NCI-H460 (cell line): Measurements from ENCODE around the gene PARD3. TPM values are rescaled to one million over a fixed set of nuclear protein-coding genes. Genes with fewer than 3 reads are reported as not detected.
"Not testable (repeated sequence)": the region's sequence is repeated elsewhere in the genome, so short reads cannot be mapped to it uniquely, and the experiment has no call there.

ENCODE experiments used
- DNase-seq: peaks from one replicate; pipeline ENCODE4 v3.0.0-alpha.2; 2016; ENCODE audit warnings: low read depth; ENCODE audit errors: extremely low read depth
- total RNA-seq: library from RNA; depleted of rRNA; stranded (reverse); fragments of >200 nt; shearing (Covaris generic); gene quantifications from 2 replicates; pipeline ENCODE4 v1.2.3, GENCODE V29; 2014

Gene PARD3
- total RNA-seq, 1 experiment from 2014 or later, result 75.1 TPM

DNA sequence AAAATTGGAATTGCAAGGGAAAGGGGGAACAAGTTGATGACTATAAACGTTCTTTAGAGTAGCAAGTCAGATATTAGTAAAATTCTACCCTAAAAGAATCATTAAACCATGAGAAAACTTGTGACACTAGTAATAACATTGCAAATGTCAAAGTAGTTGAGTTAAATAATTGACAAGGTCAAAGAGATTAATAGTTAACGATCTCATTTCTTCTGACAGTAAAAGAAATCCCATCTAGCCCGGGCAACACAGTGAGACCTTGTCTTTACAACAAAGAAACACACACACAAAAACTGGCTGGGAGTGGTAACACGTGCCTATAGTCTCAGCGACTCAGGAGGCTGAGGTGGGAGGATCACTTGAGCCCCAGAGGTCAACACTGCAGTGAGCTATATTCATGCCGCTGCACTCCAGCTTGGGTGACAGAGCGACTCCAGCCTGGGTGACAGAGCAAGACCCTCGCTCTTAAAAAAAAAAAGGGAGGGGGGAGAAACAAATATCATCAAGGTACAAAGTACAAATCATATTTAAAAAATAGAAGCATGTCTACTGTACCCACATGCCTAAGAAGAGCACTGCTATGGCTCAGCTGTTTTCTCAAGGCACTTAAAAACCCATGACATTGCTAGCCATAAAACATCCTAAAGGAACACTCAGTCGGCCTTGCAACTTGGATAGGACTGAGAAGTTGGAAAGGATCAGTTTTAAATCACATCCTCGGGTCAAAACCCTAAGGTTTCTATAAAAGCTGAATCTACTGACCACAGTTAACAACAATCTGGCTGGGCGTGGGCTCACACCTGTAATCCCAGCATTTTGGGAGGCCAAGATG, 401.1 kb downstream of the PARD3 start:
- no peak for DNase-seq

DNA sequence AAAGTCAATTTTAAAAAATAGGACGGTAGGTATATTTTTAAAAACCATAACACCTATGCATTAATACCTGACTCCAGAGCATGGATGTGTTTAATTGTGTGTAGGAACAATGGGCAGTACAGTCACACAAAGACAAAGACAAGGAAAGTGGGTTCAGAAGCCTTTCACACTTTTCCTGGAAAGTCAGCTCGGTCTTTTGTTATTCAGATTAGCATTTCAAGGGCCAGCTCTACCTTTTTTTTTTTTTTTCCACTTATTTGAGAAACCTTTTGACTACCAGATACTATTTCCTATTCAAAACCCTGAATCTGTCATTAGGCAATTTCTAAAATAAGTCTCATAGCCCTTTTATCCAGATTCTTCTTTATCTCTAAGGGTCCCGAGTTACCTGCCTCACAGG, 401.9 kb downstream of the PARD3 start:
- DNase-seq, result no peak

DNA sequence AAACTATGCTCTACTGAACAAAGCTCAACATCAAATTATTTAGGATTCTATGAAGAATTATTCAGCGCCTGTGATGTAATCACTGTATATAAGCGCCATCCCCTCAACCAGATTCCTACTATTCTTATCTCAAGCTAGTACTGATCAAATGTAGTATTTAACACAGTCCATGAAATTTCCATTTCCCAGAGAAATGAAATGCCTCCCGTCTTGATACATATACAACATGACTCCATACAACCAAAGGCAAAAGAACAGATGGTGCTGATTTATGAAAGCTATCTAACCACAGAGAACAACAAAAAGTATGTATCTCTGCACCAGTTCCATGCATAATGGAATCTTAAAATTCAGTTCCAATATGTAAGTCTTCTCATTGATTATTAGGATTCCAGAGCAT, 406.1 kb downstream of the PARD3 start:
- no peak for DNase-seq

DNA sequence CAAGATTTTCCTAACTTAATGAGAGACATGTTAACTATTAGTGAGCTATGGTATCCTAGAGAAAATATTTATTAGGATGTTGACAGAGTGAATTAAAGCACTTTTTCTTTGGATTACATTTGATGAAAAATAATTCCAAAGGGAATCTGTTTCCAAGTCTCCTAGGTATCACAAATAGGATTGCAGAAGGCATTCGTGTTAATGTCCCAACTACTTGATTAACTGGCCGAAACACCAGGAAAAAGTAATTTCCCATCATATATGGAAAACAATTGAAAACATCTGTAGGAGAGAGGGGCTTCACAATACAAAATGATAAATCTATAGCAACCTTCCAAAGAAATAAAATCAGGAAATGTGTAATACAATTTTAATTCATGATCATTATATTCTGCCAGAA, 406.7 kb downstream of the PARD3 start:
- no peak for DNase-seq

DNA sequence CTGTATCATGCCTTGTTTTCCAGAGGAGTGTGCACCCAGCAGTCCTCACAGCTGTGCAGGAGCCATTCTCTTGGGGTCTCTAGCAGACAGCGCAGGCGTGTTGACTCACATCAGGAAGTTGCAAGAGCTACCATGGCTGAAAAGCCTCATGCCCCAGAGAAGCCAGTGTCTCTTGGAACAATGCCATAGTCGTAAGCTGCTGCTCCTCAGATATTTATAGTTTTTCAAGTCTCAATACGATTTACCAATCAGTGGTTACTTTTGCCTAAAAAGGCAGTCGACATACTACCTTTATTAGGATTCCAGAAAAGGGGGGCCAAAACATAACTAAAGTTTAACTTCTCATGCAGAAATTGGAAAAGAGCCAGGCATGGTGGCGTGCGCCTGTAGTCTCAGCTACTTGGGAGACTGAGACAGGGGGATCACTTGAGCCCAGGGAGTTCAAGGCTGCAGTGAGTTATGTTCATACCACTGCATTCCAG, 407.7 kb downstream of the PARD3 start:
- no peak for DNase-seq

DNA sequence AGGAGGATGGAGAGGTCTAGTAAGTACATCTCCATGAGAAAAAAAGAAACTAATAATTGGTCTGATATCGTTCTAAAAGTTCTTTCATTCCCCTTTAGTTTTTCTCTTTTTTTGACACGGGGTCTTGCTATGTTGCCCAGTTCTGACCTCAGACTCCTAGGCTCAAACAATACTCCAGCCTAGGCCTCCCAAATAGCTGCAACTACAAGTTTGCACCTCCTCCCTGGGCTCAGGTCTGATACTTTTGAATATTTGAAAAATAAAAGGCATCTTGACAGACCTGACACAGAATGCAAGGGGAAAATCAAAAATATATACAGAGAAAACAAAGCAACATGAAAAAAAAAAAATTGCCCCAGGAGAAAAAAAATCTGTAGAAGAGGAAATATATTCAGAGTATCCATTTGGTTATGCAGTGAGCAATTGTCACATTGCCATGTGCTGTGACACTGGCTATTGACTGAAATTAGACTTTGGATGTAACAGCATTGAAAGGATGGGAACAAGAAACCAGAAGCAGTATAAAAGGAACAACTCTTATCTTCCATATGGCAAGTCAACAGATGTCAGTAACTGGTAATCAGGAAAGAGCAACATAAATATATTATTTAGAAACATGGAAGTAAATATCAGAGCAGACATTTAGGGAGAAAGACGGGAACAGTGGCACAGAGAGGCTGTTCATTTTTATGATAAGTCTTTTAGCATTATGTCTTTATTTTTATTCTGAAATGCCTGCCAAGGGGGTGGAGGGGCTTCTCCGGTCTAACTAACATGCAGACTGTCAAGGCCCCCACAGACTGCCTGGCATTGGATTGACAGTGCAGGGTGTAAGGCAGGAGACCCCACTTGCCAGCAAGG, 408.4 kb downstream of the PARD3 start:
- DNase-seq, result no peak

DNA sequence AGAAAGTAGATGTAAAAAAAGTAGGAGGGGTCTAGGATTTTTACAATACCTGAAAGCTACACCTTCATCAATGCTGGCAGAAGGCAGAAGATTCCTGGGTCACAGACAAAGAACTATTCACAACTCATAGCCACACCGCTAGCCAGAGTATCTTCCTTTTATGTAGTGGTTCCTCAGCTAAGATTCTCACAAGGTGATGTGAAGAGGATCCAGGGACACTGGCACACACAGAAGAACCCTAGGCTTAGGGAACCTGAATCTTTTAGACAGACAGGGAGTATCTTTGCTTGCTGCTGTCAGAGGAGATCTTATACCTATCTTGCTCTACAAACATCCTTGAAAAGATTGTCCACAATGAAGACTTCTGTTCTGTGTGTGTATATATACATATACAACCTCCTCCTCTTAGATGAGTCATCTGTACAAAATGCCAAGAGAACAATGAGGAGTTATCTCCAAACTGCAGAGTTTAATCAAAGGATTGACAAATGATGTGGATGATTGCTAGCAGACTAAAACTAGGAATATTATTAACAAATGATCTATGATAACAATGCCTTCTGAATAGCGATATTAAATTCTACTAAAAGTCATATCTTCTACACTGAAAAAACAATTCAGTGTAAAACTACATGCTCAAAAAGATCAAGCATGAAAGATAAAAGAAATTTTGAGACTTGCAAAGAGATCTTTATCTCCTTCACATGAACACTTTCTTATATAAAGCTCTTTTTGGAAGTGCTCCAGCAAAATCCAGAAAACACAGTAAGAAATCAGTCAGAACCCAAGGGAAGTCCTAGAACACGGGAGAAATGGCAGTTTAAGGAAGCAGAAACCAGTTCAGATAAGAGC, 409.3 kb downstream of the PARD3 start:
- no peak for DNase-seq

DNA sequence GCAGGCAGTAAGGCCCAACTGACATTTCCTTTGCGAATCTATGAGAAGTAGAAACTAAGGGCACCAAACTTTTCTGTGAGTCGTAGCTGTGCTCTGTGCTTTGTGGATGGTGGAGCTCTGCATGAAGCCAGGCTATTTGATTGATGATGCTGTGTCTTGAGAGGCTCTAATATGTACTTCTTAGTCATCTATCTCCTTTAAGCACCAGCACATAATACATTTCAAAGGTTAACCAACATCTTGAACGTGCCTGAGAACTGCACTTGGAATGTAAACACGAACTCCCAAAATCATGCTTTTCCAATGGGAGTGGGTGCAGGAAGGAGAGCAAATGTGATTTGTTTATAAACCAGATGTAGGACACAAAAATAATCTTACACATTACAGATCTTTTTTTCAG, 411.6 kb downstream of the PARD3 start:
- no peak for DNase-seq

DNA sequence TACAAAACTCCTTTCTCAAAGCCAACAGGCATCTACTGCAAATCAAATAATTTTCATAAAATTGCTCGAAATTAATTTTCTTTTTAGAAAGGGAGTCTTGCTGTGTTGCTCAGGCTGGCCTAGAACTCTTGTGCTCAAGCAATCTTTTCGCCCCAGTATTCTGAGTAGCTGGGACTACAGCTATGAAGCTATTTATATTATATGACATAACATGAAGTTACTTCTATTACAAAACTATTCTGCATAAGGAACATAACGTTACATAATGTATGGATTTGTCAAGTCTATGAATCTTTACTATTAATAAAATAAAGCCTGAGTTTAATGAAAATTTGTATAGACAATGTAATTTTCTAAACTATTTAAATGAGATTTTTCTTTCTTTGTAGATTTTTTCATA, 415.0 kb downstream of the PARD3 start:
- DNase-seq, result no peak

DNA sequence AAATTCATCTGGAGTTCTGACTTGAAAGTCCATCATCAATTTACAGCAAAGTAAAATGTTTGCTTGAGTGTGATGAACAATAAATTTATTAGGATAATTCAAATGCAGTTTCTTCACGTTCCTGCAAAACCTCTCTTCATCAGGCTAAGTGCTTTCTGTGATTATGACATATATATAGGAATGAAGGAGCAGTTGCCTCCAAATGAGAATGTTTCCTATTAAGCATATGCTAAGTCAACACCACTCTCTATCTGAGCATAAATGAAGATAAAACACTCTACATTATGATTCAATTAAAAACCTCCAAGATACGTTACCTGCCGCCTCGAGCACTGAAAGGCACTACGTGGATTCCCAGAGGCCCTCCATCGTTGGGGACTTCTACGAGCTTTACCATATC, 416.1 kb downstream of the PARD3 start:
- no peak for DNase-seq

DNA sequence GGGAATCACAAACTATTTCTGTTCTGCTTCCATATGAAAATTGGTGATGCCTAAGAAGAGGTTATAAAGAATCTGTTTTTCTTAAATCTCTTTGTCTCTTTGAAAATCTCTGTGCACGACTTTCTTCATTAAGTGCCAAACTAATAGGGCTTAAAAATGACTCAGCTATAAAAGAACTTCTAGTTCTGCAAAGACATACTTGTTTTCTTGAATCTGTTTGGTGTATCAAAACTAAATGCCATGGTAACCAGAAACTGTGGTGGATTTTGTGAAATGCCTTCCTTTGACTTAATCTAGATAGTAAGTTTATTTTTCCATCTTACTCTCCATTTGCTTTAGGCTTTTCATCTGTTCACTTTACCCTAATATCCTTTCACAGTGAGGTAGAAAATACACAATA, 417.8 kb downstream of the PARD3 start:
- no peak for DNase-seq

DNA sequence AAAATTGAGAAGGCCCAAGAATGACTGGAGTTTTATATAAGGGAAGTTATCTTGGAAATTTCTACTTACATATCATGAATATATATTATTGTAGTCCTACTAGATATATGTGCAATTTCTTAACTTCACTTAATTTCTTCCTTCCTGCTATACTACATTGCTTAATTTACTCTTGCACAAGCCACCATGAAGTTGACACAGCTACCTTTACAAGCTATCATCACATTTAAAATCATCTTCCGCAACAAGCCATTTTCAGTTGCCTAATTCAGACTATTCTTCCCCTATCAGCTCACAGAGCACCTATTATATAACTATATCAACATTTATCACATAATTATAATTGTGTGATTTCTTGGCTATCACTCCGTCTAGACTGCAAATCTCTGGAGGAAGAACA, 418.4 kb downstream of the PARD3 start:
- no peak for DNase-seq

DNA sequence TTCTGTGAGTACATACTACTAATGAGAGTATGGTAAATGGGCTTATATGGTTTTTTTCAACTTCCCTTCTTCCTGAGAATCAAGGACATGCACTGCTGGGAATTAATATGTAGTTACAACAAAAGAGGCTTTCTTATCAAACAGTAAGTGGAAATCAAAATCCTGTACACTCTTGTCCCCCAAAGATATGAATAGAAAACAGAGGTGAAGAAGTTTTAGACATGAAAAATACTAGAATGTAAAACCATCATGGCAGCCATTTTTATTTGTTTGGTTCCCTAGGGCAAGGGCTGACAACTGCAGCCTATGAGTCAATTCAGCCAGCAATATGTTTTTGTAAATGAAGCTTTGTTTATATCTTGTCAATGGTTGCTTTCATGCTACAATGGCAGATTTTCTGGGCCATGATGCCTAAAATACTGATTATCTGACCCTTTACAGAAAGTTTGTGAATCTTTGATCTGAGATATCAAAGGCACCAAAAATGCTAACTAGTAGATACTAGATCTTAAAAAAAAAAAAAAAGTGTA, 422.4 kb downstream of the PARD3 start:
- DNase-seq, result no peak

DNA sequence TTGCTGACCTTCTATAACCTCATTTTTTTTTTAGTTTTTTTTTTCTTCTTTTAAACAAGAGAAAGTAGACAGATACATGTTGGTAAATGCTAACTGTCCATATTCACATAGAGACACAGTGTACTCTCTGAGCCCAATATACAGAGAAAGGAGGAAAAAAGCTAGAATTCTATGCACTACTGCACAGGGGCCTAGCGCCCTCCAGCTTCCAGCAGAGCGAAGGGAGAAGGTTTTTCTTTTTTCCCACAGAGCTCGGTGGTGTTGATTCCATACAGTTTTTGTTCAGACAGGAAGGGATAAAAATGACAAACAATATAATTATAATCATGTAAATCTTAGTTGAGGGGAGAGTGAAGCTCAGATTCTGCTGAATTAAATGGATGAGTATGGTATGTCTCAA, 423.9 kb downstream of the PARD3 start:
- not testable (repeated sequence) for DNase-seq

DNA sequence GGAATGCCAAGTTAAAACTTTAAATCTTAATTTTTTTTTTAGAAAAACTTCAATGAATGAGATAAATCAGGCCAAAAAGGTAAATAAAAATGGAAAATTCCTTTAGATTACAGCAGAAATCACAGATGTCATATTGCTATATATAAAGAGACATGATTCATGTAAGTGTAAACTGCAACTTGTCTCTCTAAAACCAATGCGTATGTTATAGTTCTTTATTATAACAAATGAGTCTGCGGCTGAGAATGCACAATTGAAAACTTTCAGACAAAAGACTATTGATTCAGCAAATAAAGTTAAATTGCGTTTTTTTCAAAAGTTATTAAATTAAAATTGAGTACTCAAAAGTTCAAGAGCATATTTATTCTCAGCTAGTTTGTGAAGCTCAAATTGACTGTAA, 425.3 kb downstream of the PARD3 start:
- DNase-seq, result no peak

DNA sequence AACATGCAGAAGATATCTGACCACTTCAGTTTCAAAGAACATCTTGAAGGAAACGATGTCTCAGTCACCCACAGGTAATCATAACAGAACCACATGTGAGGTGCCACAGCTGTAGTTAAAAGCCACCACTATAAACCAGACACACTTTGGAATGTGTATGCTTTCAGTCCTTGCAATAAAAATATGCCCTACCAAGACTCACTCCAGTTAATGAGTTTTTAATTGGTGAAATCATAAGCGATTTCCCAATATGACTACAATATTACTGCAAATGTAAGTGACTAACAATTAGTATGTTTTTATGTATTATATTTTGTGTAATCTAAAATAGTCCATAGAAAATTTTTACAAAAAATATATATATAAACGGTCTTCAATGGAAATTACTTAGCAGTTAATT, 428.2 kb downstream of the PARD3 start:
- no peak for DNase-seq

DNA sequence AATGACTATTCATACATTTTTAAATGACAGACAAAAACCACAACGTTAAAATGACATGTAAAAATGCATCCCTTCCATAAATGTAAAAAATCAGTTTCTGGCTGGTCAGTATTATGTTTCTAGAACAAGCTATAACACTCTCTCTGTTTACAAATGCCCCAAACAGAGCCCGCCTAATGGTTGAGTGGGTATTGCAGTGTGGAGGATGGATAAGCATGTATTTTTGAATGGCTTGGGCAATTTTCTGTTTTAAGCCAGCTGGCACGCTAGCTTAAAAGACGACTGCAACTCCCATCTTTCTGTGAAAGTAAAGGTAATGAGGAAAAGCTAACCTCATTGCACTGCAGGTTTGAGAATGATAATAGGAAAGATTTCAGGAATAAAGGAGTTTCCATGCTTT, 430.7 kb downstream of the PARD3 start:
- no peak for DNase-seq

DNA sequence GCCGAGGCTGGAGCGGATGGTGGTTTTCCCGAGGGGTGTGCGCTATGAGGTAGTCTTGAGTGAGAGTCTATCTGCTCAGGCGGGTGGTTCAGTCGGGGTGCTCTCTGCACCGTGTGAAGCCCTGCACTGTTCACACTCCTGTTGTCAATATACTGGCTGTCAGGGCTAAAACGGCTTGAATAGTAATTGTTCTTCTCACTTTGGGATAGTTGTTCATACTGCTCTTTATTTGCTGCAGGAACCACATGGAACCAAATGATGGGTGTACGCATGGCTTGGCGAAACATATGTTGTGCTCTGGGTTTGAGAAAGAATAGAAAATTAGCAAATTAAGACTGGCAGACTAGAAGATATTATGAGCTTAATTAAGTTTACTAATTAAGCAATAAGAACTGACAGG, 432.5 kb downstream of the PARD3 start:
- no peak for DNase-seq

DNA sequence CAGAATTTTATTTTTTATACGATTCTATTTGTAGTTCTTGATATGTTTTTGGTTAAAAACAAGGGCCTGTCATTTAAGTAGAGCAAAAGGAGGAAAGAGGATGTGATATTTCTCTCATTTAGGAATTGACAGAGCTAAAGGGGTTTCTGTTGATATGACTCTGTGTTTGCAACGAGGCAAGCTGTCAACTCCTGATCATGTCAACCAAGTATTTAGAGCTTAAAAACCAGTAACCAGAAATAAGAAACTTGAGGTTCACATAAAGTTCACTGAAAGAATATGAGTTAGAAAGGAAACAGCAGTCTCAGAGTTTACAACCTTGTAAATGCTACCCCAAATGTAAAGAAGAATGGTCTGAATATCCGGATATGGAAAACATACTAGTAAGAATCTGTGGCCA, 434.2 kb downstream of the PARD3 start:
- DNase-seq, result no peak

DNA sequence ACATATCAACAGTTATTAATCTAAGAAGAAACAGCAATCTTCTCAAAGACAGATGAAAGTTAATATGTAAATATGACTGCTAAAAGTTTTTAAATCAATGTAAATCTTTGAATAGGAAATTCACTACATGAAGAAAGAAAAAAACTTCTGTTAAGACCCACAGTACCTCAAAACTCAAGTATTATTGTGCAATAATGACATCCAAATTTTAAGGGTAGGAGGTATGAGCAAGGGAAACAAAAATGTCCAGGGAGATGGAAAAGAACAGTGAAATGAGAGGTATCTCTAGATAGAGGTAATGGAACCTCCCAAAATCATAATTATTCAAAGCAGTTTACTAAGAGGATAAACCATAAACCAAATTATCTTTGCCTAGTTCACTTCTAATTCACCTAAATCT, 436.8 kb downstream of the PARD3 start:
- DNase-seq, result no peak

DNA sequence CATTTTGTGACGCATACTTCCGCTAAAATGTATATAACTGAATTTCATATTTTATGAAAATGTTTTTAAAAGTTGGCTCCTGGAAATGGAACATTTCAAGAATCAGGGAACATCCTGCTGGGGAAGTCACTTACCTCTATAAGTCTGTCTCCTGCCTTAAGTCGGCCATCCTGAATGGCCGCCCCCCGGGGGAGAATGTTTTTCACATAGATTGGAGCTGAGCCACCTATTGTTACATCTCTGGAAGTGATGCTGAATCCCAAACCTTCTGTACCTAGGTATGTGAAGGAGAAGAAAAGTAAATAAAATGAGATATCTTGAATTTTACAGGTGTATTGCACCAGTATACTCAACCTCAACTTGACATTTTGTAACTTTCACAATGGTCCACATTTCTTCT, 437.3 kb downstream of the PARD3 start:
- no peak for DNase-seq
